Astrocyte of the spinal cord (primary cell): ENCODE results near the gene ACOT12.

Experiments
- DNase-seq: peaks from one replicate; pipeline ENCODE4 v3.0.0; 2011; ENCODE audit warnings: low read depth, low spot score
- H3K4me3 ChIP-seq: 2 replicates; pipeline ENCODE4 v1.5.1; 2011; ENCODE audit warnings: low read depth, mild to moderate bottlenecking, low read length, moderate library complexity
- CTCF ChIP-seq: IDR thresholded peaks from 2 replicates; pipeline ENCODE4 v1.5.1; 2012; ENCODE audit warnings: low read depth, mild to moderate bottlenecking, low read length, inconsistent platforms
- in situ Hi-C: cut with HindIII; loops from 2 replicates; pipeline ENCODE4 v1.10.0; 2017; ENCODE audit warnings: low sequenced_read_pairs

Gene ACOT12

GRCh38 chr5:81315830-81316229 lies 78.1 kb downstream of the ACOT12 start:
- in situ Hi-C loops, result no loop called here
- no peak overlapping the region for H3K4me3 ChIP-seq
- DNase-seq, result no peak
- no peak for TF ChIP-seq CTCF

GRCh38 chr5:81315336-81315735 lies 78.6 kb downstream of the ACOT12 start:
- TF ChIP-seq CTCF, result no peak
- in situ Hi-C loops, result no loop called here
- DNase-seq, result peak; percentile 18
- no peak overlapping the region for H3K4me3 ChIP-seq

GRCh38 chr5:81314581-81314980 lies 79.4 kb downstream of the ACOT12 start:
- H3K4me3 ChIP-seq, result no peak overlapping the region
- no peak for DNase-seq
- in situ Hi-C loops, result no loop called here
- no peak for TF ChIP-seq CTCF

- TF ChIP-seq CTCF, result no peak
- in situ Hi-C loops, result no loop called here
- no peak for DNase-seq
- H3K4me3 ChIP-seq, result no peak overlapping the region
Measured at GRCh38 chr5:81313686-81314085, 80.2 kb downstream of the ACOT12 start.

- DNase-seq, result no peak
Measured at GRCh38 chr5:81313278-81313677, 80.7 kb downstream of the ACOT12 start.

GRCh38 chr5:81310402-81311063 lies 83.4 kb downstream of the ACOT12 start:
- no peak for TF ChIP-seq CTCF
- DNase-seq, result no peak
- in situ Hi-C loops, result no loop called here
- no peak overlapping the region for H3K4me3 ChIP-seq

More at GRCh38 chr5:81313278-81313677, 80.7 kb downstream of the ACOT12 start:
- TF ChIP-seq CTCF, result no peak
- in situ Hi-C loops, result no loop called here
- no peak overlapping the region for H3K4me3 ChIP-seq
